MM.1S (cell line): ENCODE measurements around the gene CNTNAP2.

Source experiments
- DNase-seq: peaks from one replicate; pipeline ENCODE4 v3.0.0-alpha.2; 2015
- H2AFZ ChIP-seq: fragments of 300-600 bp; sonication (generic); 2 replicates; pipeline ENCODE4 v1.6.0; 2016; ENCODE audit warnings: antibody characterized with exemption, low read length
- H3F3A ChIP-seq: fragments of 300-600 bp; sonication (generic); 2 replicates; pipeline ENCODE4 v1.6.1; 2016; ENCODE audit warnings: mild to moderate bottlenecking, antibody characterized with exemption, low read length, moderate library complexity, mixed read lengths; ENCODE audit not compliant: insufficient read depth
- H3K27ac ChIP-seq: fragments of 300-600 bp; sonication (generic); 2 replicates; pipeline ENCODE4 v1.5.1; 2016; ENCODE audit warnings: mild to moderate bottlenecking, low read length
- H3K27me3 ChIP-seq: fragments of 300-600 bp; sonication (generic); replicated peaks from 2 replicates; pipeline ENCODE4 v1.6.0; 2016; ENCODE audit warnings: low read length; ENCODE audit not compliant: insufficient read depth
- H3K36me3 ChIP-seq: fragments of 300-600 bp; sonication (generic); replicated peaks from 2 replicates; pipeline ENCODE4 v1.6.1; 2016; ENCODE audit warnings: mild to moderate bottlenecking, low read length, mixed read lengths; ENCODE audit not compliant: insufficient read depth
- H3K4me1 ChIP-seq: fragments of 300-600 bp; sonication (generic); 2 replicates; pipeline ENCODE4 v1.6.1; 2016; ENCODE audit warnings: low read length, mixed read lengths
- H3K4me2 ChIP-seq: fragments of 300-600 bp; sonication (generic); 2 replicates; pipeline ENCODE4 v1.6.0; 2016; ENCODE audit warnings: low read depth, low read length
- H3K4me3 ChIP-seq: fragments of 300-600 bp; sonication (generic); 2 replicates; pipeline ENCODE4 v1.5.1; 2016; ENCODE audit warnings: low read length, mixed read lengths
- H3K79me2 ChIP-seq: fragments of 300-600 bp; sonication (generic); 2 replicates; pipeline ENCODE4 v1.6.1; 2016; ENCODE audit warnings: mixed run types, low read length, mixed read lengths
- H3K9ac ChIP-seq: fragments of 300-600 bp; sonication (generic); 2 replicates; pipeline ENCODE4 v1.6.1; 2016; ENCODE audit warnings: low read length, mixed read lengths
- H3K9me2 ChIP-seq: fragments of 300-600 bp; sonication (generic); replicated peaks from 2 replicates; pipeline ENCODE4 v1.6.1; 2016; ENCODE audit warnings: mild to moderate bottlenecking, low read length, mixed read lengths; ENCODE audit not compliant: insufficient read depth
- H3K9me3 ChIP-seq: fragments of 300-600 bp; sonication (generic); replicated peaks from 2 replicates; pipeline ENCODE4 v1.6.1; 2016; ENCODE audit warnings: mild to moderate bottlenecking, low read length, mixed read lengths; ENCODE audit not compliant: insufficient read depth
- H4K20me1 ChIP-seq: fragments of 300-600 bp; sonication (generic); 2 replicates; pipeline ENCODE4 v1.6.1; 2016; ENCODE audit warnings: mild to moderate bottlenecking, low read length, moderate library complexity, mixed read lengths; ENCODE audit not compliant: insufficient read depth
- EZH2 ChIP-seq: fragments of 300-600 bp; sonication (generic); optimal IDR thresholded peaks from 2 replicates; pipeline ENCODE3; 2017; ENCODE audit warnings: low read depth, mild to moderate bottlenecking, antibody characterized with exemption, low read length, mixed read lengths
- EZH2phosphoT487 ChIP-seq: fragments of 300-600 bp; sonication (generic); IDR thresholded peaks from 2 replicates; pipeline ENCODE4 v1.6.1; 2018; ENCODE audit warnings: antibody characterized with exemption, low read length
- TF ChIP-seq, protein P1 (sequence below): fragments of 300-600 bp; sonication (generic); IDR thresholded peaks from 2 replicates; pipeline ENCODE4 v1.5.1; 2016; ENCODE audit warnings: antibody characterized with exemption, low read length, mixed read lengths

Gene CNTNAP2

DNA sequence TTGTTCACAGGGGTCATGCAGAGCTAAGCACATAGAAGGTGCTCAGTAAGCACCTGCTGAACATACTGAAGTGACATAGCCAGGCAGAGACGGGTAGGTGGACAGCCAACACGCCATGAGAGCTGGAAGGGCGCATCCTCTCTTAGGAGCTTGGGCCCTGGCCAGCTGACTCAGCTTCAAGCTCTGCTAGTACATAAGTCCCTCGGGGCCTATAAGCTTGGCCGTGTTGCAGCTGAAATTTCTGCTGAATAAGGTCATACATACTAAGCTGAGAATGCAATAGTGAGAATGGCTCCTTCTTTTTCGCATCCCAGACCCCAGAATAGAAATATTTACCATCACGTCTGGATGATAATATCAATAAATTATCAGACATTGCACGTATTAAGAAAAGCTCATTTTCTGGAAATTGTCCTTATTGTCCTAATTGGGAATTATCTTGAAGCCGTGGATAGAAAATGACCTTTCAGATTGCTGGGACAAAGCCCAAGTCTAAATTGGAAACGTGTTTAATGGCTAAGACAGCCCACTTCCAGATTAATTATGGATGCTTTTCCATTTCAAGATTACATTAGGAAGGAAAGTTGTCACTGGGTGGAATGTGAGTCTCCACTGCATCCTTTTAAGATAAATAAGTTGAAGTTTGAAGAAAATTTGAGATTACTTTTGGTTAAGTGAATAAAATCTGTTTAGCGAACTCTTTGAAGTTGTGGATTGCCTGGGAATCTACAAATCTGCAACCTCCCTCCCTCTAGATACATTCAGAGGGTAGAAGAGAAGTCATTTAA is 2186.9 kb downstream of the CNTNAP2 start:
- DNase-seq = peak; percentile 40
- H3K9me2 ChIP-seq = no peaks in the 10 kb centered on the region
- no peak overlapping the region for H3K4me3 ChIP-seq
- no peaks in the 10 kb centered on the region for H3K79me2 ChIP-seq
- H3K4me1 ChIP-seq = peaks cover 19% of the 10 kb centered on the region
- peaks cover 8% of the 10 kb centered on the region for H3F3A ChIP-seq
- no peak for TF ChIP-seq EZH2
- TF ChIP-seq EZH2phosphoT487 = no peak
- TF ChIP-seq, protein P1, sequence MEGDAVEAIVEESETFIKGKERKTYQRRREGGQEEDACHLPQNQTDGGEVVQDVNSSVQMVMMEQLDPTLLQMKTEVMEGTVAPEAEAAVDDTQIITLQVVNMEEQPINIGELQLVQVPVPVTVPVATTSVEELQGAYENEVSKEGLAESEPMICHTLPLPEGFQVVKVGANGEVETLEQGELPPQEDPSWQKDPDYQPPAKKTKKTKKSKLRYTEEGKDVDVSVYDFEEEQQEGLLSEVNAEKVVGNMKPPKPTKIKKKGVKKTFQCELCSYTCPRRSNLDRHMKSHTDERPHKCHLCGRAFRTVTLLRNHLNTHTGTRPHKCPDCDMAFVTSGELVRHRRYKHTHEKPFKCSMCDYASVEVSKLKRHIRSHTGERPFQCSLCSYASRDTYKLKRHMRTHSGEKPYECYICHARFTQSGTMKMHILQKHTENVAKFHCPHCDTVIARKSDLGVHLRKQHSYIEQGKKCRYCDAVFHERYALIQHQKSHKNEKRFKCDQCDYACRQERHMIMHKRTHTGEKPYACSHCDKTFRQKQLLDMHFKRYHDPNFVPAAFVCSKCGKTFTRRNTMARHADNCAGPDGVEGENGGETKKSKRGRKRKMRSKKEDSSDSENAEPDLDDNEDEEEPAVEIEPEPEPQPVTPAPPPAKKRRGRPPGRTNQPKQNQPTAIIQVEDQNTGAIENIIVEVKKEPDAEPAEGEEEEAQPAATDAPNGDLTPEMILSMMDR = no peak
- H3K4me2 ChIP-seq = peak overlapping the region; percentile 29
- no peaks in the 10 kb centered on the region for H3K27me3 ChIP-seq
- peak overlapping the region; percentile 27; the same call in 1 of the 2 replicates for H3K27ac ChIP-seq
- no peaks in the 10 kb centered on the region for H4K20me1 ChIP-seq
- H3K9ac ChIP-seq = no peak overlapping the region
- peak overlapping the region; percentile 14; the same call in 1 of the 2 replicates for H2AFZ ChIP-seq
- H3K36me3 ChIP-seq = no peaks in the 10 kb centered on the region
- H3K9me3 ChIP-seq = no peaks in the 10 kb centered on the region

GRCh38 chr7:148304083-148304335 is 2187.4 kb downstream of the CNTNAP2 start:
- 0 out of 2 replicates have a peak overlapping the region, but pooled peaks have one; percentile 1 for H3K4me3 ChIP-seq
- no peaks in the 10 kb centered on the region for H3K79me2 ChIP-seq
- H3K9me3 ChIP-seq = no peaks in the 10 kb centered on the region
- no peaks in the 10 kb centered on the region for H3K36me3 ChIP-seq
- no peaks in the 10 kb centered on the region for H4K20me1 ChIP-seq
- H3K4me1 ChIP-seq = peaks cover 19% of the 10 kb centered on the region
- H3K27ac ChIP-seq = peak overlapping the region; percentile 27; the same call in 1 of the 2 replicates
- H3K9me2 ChIP-seq = no peaks in the 10 kb centered on the region
- no peak overlapping the region for H3K9ac ChIP-seq
- peak overlapping the region; percentile 29 for H3K4me2 ChIP-seq
- H3K27me3 ChIP-seq = no peaks in the 10 kb centered on the region
- H2AFZ ChIP-seq = peak overlapping the region; percentile 14; the same call in 1 of the 2 replicates
- peaks cover 8% of the 10 kb centered on the region for H3F3A ChIP-seq
- DNase-seq = peak; percentile 43
- no peak for TF ChIP-seq EZH2
- TF ChIP-seq EZH2phosphoT487 = no peak
- TF ChIP-seq, protein P1 = no peak

DNA sequence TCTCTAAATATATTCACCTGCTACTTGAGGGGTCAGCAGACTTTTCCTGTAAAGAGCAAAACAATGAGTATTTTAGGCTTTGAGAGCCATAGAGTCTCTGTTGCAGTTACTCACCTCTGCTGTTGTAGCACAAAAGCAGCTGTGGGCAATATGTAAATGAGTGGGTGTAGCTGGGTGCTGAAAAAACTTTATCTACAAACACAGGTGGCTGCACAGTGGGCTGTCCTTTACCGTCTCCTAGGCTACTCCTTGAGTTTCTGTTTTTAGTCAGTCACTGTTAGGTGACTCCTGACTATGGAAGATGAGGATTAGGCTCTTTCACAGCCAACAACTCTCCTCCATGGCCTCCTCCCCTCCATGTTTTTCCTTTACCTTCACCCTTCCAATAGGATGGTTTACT is 2187.9 kb downstream of the CNTNAP2 start:
- peak; percentile 88 for DNase-seq
- Histone ChIP-seq H3K9me3 (no peaks in the 10 kb centered on the region), H3K9me2 (no peaks in the 10 kb centered on the region), H3K4me1 (peaks cover 19% of the 10 kb centered on the region), H3K27ac (peak overlapping the region; percentile 27; the same call in 1 of the 2 replicates), H3K9ac (no peak overlapping the region), H3K4me2 (peak overlapping the region; percentile 29), H4K20me1 (no peaks in the 10 kb centered on the region), H3F3A (peaks cover 8% of the 10 kb centered on the region), H3K36me3 (no peaks in the 10 kb centered on the region), H3K4me3 (peak overlapping the region; percentile 1; the same call in 1 of the 2 replicates), H3K79me2 (no peaks in the 10 kb centered on the region), H2AFZ (peak overlapping the region; percentile 10), H3K27me3 (no peaks in the 10 kb centered on the region)
- TF ChIP-seq, protein P1 = no peak
- TF ChIP-seq EZH2phosphoT487 (no peak), EZH2 (no peak)
